ES-I3 (cell line): ENCODE results near the gene LCN1.

ENCODE experiments used
- H3K36me3 ChIP-seq: 2 replicates; pipeline ENCODE4 v1.6.1; 2013; ENCODE audit warnings: mild to moderate bottlenecking, low read length, control low read depth, moderate library complexity; ENCODE audit not compliant: insufficient read depth
- H3K4me1 ChIP-seq: 2 replicates; pipeline ENCODE4 v1.6.1; 2013; ENCODE audit warnings: mild to moderate bottlenecking, control low read depth, low read length; ENCODE audit not compliant: insufficient read depth
- H3K9ac ChIP-seq: 2 replicates; pipeline ENCODE4 v1.6.1; 2013; ENCODE audit warnings: low read depth, mild to moderate bottlenecking, low read length, moderate library complexity
- H3K9me3 ChIP-seq: 2 replicates; pipeline ENCODE4 v1.6.1; 2013; ENCODE audit warnings: mild to moderate bottlenecking, low read length, moderate library complexity; ENCODE audit not compliant: control insufficient read depth, insufficient read depth

The LCN1 gene

DNA sequence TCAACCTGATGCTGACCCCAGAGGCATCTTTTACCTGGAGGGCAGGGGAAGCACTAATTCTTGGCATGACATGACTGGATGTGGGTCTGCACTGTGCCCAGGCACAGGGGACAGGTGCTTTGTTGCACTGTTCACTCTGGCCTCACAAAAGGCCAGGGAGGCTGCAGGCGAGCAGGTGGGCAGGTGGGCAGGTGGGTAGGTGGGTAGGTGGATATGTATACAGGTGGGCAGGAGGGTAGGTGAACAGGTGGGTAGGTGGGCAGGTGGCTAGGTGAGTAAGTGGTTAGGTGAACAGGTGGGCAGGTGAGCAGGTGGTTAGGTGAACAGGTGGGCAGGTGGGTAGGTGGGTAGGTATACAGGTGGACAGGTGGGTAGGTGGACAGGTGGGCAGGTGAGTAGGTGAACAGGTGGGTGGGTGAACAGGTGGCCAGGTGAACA is 41.8 kb downstream of the LCN1 start:
- no peaks in the 10 kb centered on the region for H3K36me3 ChIP-seq
- H3K9ac ChIP-seq: no peak overlapping the region

DNA sequence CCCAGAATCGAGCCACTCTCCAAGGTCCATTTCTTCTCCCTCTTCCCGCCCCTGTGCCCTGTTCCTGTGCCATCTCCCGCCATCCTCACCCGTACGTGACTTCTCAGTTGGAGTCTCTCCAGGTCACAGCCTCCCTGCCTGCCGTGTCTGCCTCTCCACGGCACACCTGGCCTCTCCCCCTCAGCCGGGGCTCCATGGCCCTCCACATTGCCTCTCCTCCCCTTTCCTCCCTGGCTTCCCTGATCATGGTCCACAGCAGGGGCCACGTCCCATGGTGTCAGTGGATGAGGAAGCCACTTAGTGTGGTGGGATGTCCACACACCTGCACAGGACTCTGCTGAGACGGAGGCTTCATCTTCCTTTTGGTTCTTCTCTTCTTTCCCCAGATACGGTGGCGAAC is 42.6 kb downstream of the LCN1 start:
- Histone ChIP-seq H3K9ac (no peak overlapping the region), H3K36me3 (no peaks in the 10 kb centered on the region), H3K9me3 (no peaks in the 10 kb centered on the region), H3K4me1 (no peaks in the 10 kb centered on the region)

More for the DNA sequence above, 41.8 kb downstream of the LCN1 start:
- H3K4me1 ChIP-seq: no peaks in the 10 kb centered on the region
- no peaks in the 10 kb centered on the region for H3K9me3 ChIP-seq

DNA sequence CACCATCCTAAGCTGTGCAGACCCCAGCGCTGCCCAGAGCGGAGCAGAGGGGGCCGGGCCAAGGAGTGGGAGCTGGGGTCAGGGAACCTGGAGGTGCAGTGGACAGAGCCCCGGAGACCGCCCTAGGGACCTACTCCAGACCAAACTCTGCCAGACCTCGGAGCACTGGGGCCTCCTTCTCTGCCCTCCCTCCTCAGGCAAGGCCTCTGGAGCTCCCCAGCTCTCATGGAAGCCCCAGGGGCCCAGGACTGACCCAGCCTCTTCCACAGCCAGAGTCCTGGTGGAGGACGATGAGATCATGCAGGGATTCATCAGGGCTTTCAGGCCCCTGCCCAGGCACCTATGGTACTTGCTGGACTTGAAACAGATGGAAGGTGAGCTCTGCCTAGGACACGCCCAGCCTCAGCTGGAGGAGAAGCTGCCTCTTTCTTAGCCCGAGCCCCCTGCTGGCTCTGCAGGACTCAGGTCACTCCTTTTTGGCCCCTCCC is 43.9 kb downstream of the LCN1 start:
- H3K9ac ChIP-seq: no peak overlapping the region
- no peaks in the 10 kb centered on the region for H3K36me3 ChIP-seq
- no peaks in the 10 kb centered on the region for H3K9me3 ChIP-seq
- H3K4me1 ChIP-seq: no peaks in the 10 kb centered on the region

DNA sequence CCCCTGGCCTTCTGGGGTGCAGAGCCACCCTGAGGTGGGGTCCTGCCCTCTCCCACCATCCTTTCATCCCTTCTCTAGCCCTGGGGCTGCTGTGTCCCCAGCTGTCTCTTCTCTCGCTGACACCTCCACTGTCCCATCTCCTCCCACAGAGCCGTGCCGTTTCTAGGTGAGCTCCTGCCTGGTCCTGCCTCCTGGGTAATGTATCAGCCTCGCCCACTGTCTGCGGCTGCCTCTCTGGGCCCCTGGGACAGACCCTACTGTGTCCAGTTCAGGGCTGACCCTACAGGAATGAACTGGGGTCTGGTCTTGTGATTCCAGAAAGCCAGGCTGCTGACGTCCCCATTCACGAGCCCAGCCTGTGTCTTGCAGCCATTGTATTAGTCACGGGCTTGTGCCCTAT is 44.4 kb downstream of the LCN1 start:
- H3K9ac ChIP-seq: no peak overlapping the region
- H3K36me3 ChIP-seq: no peaks in the 10 kb centered on the region
- H3K4me1 ChIP-seq: no peaks in the 10 kb centered on the region
- no peaks in the 10 kb centered on the region for H3K9me3 ChIP-seq

DNA sequence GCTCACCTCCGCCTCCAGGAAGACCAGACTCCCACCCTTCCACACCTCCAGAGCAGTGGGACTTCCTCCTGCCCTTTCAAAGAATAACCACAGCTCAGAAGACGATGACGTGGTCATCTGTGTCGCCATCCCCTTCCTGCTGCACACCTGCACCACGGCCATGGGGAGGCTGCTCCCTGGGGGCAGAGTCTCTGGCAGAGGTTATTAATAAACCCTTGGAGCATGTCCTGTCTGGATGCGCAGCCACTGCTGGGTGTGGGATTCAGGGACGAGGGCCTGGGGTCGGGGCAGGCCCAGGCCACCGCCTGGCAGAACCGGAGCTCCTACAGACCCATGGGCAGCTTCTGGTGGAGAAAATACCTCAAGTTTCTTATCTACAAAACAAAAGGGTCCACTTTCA is 45.3 kb downstream of the LCN1 start:
- no peaks in the 10 kb centered on the region for H3K4me1 ChIP-seq
- no peaks in the 10 kb centered on the region for H3K36me3 ChIP-seq
- no peaks in the 10 kb centered on the region for H3K9me3 ChIP-seq
- no peak overlapping the region for H3K9ac ChIP-seq

DNA sequence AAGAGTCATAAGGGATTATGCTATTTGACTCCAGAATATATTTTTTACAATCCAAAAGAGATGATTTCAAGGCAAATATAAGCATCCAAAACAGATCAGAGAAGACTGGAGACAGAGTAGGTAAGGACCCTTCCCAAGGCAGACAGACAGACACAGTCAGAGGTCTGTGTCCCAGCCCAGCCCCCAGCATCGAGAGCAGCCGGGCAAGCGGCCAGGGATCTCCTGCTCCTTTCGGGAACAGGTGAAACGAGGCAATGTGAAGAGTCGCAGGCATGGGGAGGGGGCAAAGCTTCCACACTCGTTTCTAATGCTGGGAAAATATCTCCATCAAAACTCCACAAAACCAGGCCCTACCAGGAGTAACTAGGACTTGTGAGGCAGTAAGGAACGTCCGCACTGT is 46.1 kb downstream of the LCN1 start:
- H3K4me1 ChIP-seq: no peaks in the 10 kb centered on the region
- no peak overlapping the region for H3K9ac ChIP-seq
- H3K9me3 ChIP-seq: no peaks in the 10 kb centered on the region
- no peaks in the 10 kb centered on the region for H3K36me3 ChIP-seq

- Histone ChIP-seq H3K4me1 (no peaks in the 10 kb centered on the region), H3K36me3 (no peaks in the 10 kb centered on the region), H3K9ac (no peak overlapping the region), H3K9me3 (no peaks in the 10 kb centered on the region)
Measured at GRCh38 chr9:135568026-135568425, 46.8 kb downstream of the LCN1 start.

DNA sequence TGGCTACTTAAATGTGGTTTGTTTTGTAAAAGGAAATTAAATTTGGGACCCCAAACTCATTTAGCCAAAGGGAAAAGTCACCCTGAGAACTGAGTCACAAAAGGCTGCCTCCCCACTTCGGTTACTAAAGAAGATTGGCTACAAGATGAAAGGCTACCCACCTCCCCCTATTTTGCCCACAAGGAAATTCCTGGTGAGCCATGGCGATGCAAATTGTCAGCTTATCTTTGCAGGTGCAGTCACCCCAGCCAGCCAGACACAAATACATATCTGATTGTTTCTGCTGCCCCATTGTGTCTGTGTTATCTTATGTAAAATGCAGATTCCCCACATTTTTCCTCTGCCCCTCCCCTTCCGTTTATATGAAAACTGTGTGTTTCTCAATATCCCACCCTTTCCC is 49.2 kb downstream of the LCN1 start:
- no peaks in the 10 kb centered on the region for H3K4me1 ChIP-seq
- no peak overlapping the region for H3K9ac ChIP-seq
- H3K9me3 ChIP-seq: no peaks in the 10 kb centered on the region
- H3K36me3 ChIP-seq: no peaks in the 10 kb centered on the region

DNA sequence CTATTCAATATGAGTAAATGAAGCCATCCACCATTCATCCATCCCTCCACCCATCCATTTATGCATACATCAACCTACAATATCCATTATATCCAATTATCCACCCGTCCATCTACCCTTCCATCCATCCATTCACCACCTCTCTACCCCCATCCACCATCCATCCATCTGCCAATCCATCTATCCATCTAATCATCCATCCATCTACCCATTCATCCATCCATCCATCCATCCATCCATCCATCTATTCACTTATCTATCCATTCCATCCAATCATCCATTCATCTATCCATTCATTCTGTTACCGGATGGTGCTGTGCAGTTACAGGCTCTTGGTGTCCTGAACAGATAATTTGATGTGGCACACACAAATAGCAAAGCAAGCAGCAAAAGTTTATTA is 51.0 kb downstream of the LCN1 start:
- no peaks in the 10 kb centered on the region for H3K9me3 ChIP-seq
- no peak overlapping the region for H3K9ac ChIP-seq
- no peaks in the 10 kb centered on the region for H3K4me1 ChIP-seq
- H3K36me3 ChIP-seq: no peaks in the 10 kb centered on the region

DNA sequence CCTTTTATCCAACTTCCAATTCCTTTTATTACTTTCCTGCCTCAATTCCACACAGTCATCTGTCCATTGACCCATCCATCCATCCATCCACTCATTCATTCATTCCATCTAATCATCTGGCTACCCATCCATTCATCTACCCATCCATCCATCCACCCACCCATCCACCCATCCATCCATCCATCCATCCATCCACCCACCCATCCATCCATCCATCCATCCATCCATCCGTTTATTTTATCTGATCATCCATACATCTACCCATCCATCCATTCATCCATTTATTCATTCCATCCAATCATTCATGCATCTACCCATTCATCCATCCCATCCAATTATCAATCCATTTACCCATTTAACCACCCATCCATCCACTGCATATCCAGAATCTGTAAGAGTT is 51.9 kb downstream of the LCN1 start:
- H3K9me3 ChIP-seq: no peaks in the 10 kb centered on the region
- H3K4me1 ChIP-seq: no peaks in the 10 kb centered on the region
- no peak overlapping the region for H3K9ac ChIP-seq
- H3K36me3 ChIP-seq: no peaks in the 10 kb centered on the region

GRCh38 chr9:135574331-135574730 is 53.1 kb downstream of the LCN1 start:
- H3K9me3 ChIP-seq: no peaks in the 10 kb centered on the region
- no peaks in the 10 kb centered on the region for H3K4me1 ChIP-seq
- H3K9ac ChIP-seq: no peak overlapping the region

GRCh38 chr9:135574943-135575342 is 53.7 kb downstream of the LCN1 start:
- Histone ChIP-seq H3K9ac (no peak overlapping the region), H3K4me1 (no peaks in the 10 kb centered on the region), H3K9me3 (no peaks in the 10 kb centered on the region), H3K36me3 (no peaks in the 10 kb centered on the region)

More at GRCh38 chr9:135574331-135574730, 53.1 kb downstream of the LCN1 start:
- no peaks in the 10 kb centered on the region for H3K36me3 ChIP-seq
